ENCODE results near the gene PAX4.
A peak's percentile ranks its signal among the peaks of the same experiment; 100 is the strongest.
"Not testable (repeated sequence)": the region's sequence is repeated elsewhere in the genome, so short reads cannot be mapped to it uniquely, and the experiment has no call there.

The PAX4 gene

GRCh38 chr7:127571741-127572505 is 46.0 kb downstream of the PAX4 start:
- Histone ChIP-seq H2AK5ac (ENCODE audit: low read depth, low read length) (no peak overlapping the region), H2BK15ac (ENCODE audit: low read length) (no peak overlapping the region), H3K4me1 (ENCODE audit: control insufficient read depth in 2 of 2, insufficient read depth in 1 of 2, low read depth in 1 of 2, low read length in 2 of 2) (no peaks in the 10 kb centered on the region), H3K4me3 (ENCODE audit: low read length in 2 of 2) (no peak overlapping the region), H2BK5ac (ENCODE audit: low read length) (no peak overlapping the region), H3K4ac (ENCODE audit: low read length) (no peak overlapping the region), H3K79me1 (ENCODE audit: low read depth, low read length) (no peaks in the 10 kb centered on the region), H4K8ac (ENCODE audit: low read depth, low read length) (no peak overlapping the region), H3K27me3 (ENCODE audit: control insufficient read depth in 3 of 3, insufficient read depth in 3 of 3, low read depth in 1 of 3, low read length in 3 of 3) (no peaks in the 10 kb centered on the region), H3K9ac (ENCODE audit: low read depth, low read length, poor library complexity) (peak overlapping the region; percentile 1), H3K14ac (ENCODE audit: low read length) (no peak overlapping the region), H3K9me3 (replicated peaks in 1 of 2; ENCODE audit: control insufficient read depth in 2 of 2, insufficient read depth in 1 of 2, low read depth in 1 of 2, low read length in 2 of 2) (no peaks in the 10 kb centered on the region), H2AFZ (ENCODE audit: low read length) (no peak overlapping the region), H3K23ac (ENCODE audit: low read depth, low read length, poor library complexity) (no peak overlapping the region), H3K4me2 (ENCODE audit: insufficient read depth, low read length, poor library complexity, severe bottlenecking) (no peak overlapping the region), H3K36me3 (replicated peaks in 1 of 2; ENCODE audit: control insufficient read depth in 2 of 2, insufficient read depth in 2 of 2, low read length in 2 of 2) (no peaks in the 10 kb centered on the region), H3K27ac (replicated peaks; ENCODE audit: low read length) (no peak overlapping the region), H3K18ac (ENCODE audit: low read length) (no peak overlapping the region), H2BK12ac (ENCODE audit: low read length) (no peak overlapping the region), H2BK120ac (ENCODE audit: low read depth, low read length) (no peak overlapping the region), H4K91ac (ENCODE audit: low read depth, low read length, poor library complexity) (no peak overlapping the region)
- no CpG with 5 or more reads among the region's 3 CpGs for WGBS, 2 donors (ENCODE audit: extremely low coverage in 2 of 2, insufficient read length in 2 of 2, insufficient replicate concordance in 1 of 2)
- DNase-seq (ENCODE audit: low spot score), result no peak

GRCh38 chr7:127568034-127568433 is 49.9 kb downstream of the PAX4 start:
- not testable (repeated sequence) for H2BK5ac ChIP-seq (ENCODE audit: low read length); H3K4me2 ChIP-seq (ENCODE audit: insufficient read depth, low read length, poor library complexity, severe bottlenecking); H3K23ac ChIP-seq (ENCODE audit: low read depth, low read length, poor library complexity); H3K79me1 ChIP-seq (ENCODE audit: low read depth, low read length); H3K4me3 ChIP-seq (ENCODE audit: low read length in 2 of 2); DNase-seq (ENCODE audit: low spot score); H3K36me3 ChIP-seq (replicated peaks in 1 of 2; ENCODE audit: control insufficient read depth in 2 of 2, insufficient read depth in 2 of 2, low read length in 2 of 2); H3K27me3 ChIP-seq (ENCODE audit: control insufficient read depth in 3 of 3, insufficient read depth in 3 of 3, low read depth in 1 of 3, low read length in 3 of 3); H3K9ac ChIP-seq (ENCODE audit: low read depth, low read length, poor library complexity); H3K4ac ChIP-seq (ENCODE audit: low read length); H2AFZ ChIP-seq (ENCODE audit: low read length); H3K14ac ChIP-seq (ENCODE audit: low read length); H4K8ac ChIP-seq (ENCODE audit: low read depth, low read length); H2BK15ac ChIP-seq (ENCODE audit: low read length); H2AK5ac ChIP-seq (ENCODE audit: low read depth, low read length); H3K9me3 ChIP-seq (replicated peaks in 1 of 2; ENCODE audit: control insufficient read depth in 2 of 2, insufficient read depth in 1 of 2, low read depth in 1 of 2, low read length in 2 of 2); H3K4me1 ChIP-seq (ENCODE audit: control insufficient read depth in 2 of 2, insufficient read depth in 1 of 2, low read depth in 1 of 2, low read length in 2 of 2); H2BK120ac ChIP-seq (ENCODE audit: low read depth, low read length); H4K91ac ChIP-seq (ENCODE audit: low read depth, low read length, poor library complexity); H3K27ac ChIP-seq (replicated peaks; ENCODE audit: low read length); H2BK12ac ChIP-seq (ENCODE audit: low read length); H3K18ac ChIP-seq (ENCODE audit: low read length)
- no CpG with 5 or more reads among the region's 3 CpGs for WGBS, 2 donors (ENCODE audit: extremely low coverage in 2 of 2, insufficient read length in 2 of 2, insufficient replicate concordance in 1 of 2)

GRCh38 chr7:127566242-127566641 is 51.7 kb downstream of the PAX4 start:
- Histone ChIP-seq H2BK15ac (ENCODE audit: low read length) (no peak overlapping the region), H3K4ac (ENCODE audit: low read length) (no peak overlapping the region), H2BK12ac (ENCODE audit: low read length) (no peak overlapping the region), H3K27ac (replicated peaks; ENCODE audit: low read length) (no peak overlapping the region), H3K27me3 (ENCODE audit: control insufficient read depth in 3 of 3, insufficient read depth in 3 of 3, low read depth in 1 of 3, low read length in 3 of 3) (no peaks in the 10 kb centered on the region), H2BK120ac (ENCODE audit: low read depth, low read length) (no peak overlapping the region), H4K8ac (ENCODE audit: low read depth, low read length) (no peak overlapping the region), H3K4me2 (ENCODE audit: insufficient read depth, low read length, poor library complexity, severe bottlenecking) (no peak overlapping the region), H3K23ac (ENCODE audit: low read depth, low read length, poor library complexity) (no peak overlapping the region), H3K79me1 (ENCODE audit: low read depth, low read length) (no peaks in the 10 kb centered on the region), H3K14ac (ENCODE audit: low read length) (no peak overlapping the region), H4K91ac (ENCODE audit: low read depth, low read length, poor library complexity) (no peak overlapping the region), H3K36me3 (replicated peaks in 1 of 2; ENCODE audit: control insufficient read depth in 2 of 2, insufficient read depth in 2 of 2, low read length in 2 of 2) (no peaks in the 10 kb centered on the region), H3K4me1 (ENCODE audit: control insufficient read depth in 2 of 2, insufficient read depth in 1 of 2, low read depth in 1 of 2, low read length in 2 of 2) (no peaks in the 10 kb centered on the region), H2AFZ (ENCODE audit: low read length) (no peak overlapping the region), H3K18ac (ENCODE audit: low read length) (no peak overlapping the region), H2BK5ac (ENCODE audit: low read length) (no peak overlapping the region), H3K9ac (ENCODE audit: low read depth, low read length, poor library complexity) (no peak overlapping the region), H2AK5ac (ENCODE audit: low read depth, low read length) (no peak overlapping the region), H3K4me3 (ENCODE audit: low read length in 2 of 2) (no peak overlapping the region), H3K9me3 (replicated peaks in 1 of 2; ENCODE audit: control insufficient read depth in 2 of 2, insufficient read depth in 1 of 2, low read depth in 1 of 2, low read length in 2 of 2) (no peaks in the 10 kb centered on the region)
- DNase-seq (ENCODE audit: low spot score), result no peak
- no CpG with 5 or more reads among the region's 3 CpGs for WGBS, 2 donors (ENCODE audit: extremely low coverage in 2 of 2, insufficient read length in 2 of 2, insufficient replicate concordance in 1 of 2)
